Fibroblast of pulmonary artery (primary cell): Measurements from ENCODE around the gene HPN.
"Not testable (repeated sequence)": the region's sequence is repeated elsewhere in the genome, so short reads cannot be mapped to it uniquely, and the experiment has no call there.

Experiments used
- DNase-seq: peaks from one replicate; pipeline ENCODE4 v3.0.0-alpha.2; 2010; ENCODE audit warnings: low read depth
- H3K4me3 ChIP-seq: replicated peaks from 2 replicates; pipeline ENCODE4 v1.5.1; 2011; ENCODE audit warnings: low read depth, mild to moderate bottlenecking, control low read depth, low read length, moderate library complexity
- TF ChIP-seq, protein P1 (sequence below): IDR thresholded peaks from 2 replicates; pipeline ENCODE4 v1.5.1; 2011; ENCODE audit warnings: mild to moderate bottlenecking, control low read depth, low read length, inconsistent platforms; ENCODE audit errors: missing control alignments

Gene HPN

DNA sequence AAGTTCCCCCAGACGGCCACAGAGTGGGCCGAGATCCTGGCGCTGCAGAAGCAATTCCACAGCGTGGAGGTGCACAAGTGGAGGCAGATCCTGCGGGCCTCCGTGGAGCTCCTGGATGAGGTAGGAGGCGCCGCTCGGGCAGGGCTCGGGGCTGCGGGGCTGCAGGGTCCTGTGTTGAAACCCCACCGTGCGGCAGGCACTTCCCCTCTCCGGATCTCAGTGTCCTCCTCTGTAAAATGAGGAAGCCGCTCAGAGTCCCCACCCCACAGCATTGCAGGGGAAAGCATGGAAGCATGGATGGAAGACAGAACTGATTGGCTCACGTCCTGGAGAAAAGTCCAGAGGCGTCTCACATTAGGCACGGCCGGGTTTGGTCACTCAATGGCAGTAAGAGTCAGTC, 18.1 kb upstream of the HPN start:
- TF ChIP-seq, protein P1, sequence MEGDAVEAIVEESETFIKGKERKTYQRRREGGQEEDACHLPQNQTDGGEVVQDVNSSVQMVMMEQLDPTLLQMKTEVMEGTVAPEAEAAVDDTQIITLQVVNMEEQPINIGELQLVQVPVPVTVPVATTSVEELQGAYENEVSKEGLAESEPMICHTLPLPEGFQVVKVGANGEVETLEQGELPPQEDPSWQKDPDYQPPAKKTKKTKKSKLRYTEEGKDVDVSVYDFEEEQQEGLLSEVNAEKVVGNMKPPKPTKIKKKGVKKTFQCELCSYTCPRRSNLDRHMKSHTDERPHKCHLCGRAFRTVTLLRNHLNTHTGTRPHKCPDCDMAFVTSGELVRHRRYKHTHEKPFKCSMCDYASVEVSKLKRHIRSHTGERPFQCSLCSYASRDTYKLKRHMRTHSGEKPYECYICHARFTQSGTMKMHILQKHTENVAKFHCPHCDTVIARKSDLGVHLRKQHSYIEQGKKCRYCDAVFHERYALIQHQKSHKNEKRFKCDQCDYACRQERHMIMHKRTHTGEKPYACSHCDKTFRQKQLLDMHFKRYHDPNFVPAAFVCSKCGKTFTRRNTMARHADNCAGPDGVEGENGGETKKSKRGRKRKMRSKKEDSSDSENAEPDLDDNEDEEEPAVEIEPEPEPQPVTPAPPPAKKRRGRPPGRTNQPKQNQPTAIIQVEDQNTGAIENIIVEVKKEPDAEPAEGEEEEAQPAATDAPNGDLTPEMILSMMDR: no peak
- H3K4me3 ChIP-seq: no peak overlapping the region
- DNase-seq: no peak

DNA sequence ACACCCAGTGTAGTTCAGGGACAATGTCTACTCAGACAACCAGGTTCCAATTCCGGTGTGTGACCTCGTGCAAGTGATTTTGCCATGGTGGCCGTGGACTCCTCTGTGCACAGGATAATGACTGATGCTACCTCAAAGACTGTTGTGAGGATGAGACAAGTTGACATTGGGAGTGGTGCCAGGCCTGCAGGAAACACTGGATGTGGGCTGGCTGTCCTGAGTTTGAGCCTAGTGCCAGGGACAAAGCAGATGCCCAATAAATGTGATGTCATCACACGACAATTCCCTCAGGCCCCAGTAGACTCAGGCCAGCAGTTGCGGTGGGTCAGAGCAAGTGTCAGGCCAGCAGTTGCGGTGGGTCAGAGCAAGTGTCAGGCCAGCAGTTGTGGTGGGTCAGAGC, 17.4 kb upstream of the HPN start:
- H3K4me3 ChIP-seq: no peak overlapping the region
- TF ChIP-seq, protein P1: no peak

GRCh38 chr19:35025969-35026368, 15.6 kb upstream of the HPN start:
- no peak for DNase-seq
- TF ChIP-seq, protein P1: no peak
- H3K4me3 ChIP-seq: no peak overlapping the region

More for the DNA sequence above, 17.4 kb upstream of the HPN start:
- no peak for DNase-seq

- TF ChIP-seq, protein P1: no peak
- DNase-seq: no peak
- no peak overlapping the region for H3K4me3 ChIP-seq
These were observed 15.1 kb upstream of the HPN start for GRCh38 chr19:35026418-35026817.

- DNase-seq: no peak
- no peak overlapping the region for H3K4me3 ChIP-seq
- TF ChIP-seq, protein P1: no peak
These were observed 14.5 kb upstream of the HPN start for GRCh38 chr19:35027009-35027408.

DNA sequence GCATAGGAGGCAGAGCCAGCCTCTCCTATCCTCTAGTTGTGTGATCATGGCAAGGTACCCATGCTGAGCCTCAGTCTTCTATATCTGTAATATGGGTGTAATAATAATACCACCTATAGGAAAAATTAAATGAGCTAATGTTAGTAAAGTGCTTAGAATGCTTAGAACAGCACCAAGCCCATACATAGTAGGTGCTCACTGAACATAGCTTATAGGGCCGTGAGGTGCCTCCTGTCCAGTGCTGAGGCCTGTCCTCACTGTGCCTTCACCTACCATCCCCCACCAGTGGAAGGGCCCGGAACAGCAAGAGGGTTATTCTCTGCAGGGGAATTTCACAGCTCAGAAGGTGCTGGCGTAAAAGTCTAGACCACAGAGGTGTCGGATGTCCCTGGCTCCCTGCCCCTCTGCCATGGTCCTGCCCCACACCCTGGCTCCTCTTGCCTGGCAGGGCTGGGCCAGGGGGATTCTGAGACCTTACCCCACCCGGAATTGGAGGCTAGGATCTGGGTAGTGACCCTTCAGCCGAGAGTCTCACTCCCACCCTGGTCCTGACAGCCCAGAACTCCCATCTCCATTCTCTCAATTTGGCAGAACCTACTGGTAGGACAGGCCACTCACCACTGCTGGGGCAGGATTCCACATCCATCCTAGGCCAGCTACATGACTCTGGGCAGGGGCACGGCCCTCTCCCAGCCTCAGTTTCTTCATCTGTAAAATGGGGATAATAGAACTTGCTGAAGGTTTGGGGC, 13.5 kb upstream of the HPN start:
- TF ChIP-seq, protein P1: no peak
- DNase-seq: no peak
- no peak overlapping the region for H3K4me3 ChIP-seq

DNA sequence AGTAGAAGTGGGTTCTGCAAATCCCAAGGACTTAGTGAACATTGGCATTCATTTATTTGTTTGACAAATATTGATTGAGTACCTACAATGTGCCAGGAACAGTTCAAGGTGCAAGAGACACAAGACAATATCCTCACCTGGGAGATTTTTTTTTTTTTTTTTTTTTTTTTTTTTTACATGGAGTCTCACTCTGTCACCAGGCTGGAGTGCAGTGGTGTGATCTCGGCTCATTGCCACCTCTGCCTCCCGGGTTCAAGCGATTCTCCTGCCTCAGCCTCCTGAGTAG, 13.0 kb upstream of the HPN start:
- H3K4me3 ChIP-seq, DNase-seq: not testable (repeated sequence)

DNA sequence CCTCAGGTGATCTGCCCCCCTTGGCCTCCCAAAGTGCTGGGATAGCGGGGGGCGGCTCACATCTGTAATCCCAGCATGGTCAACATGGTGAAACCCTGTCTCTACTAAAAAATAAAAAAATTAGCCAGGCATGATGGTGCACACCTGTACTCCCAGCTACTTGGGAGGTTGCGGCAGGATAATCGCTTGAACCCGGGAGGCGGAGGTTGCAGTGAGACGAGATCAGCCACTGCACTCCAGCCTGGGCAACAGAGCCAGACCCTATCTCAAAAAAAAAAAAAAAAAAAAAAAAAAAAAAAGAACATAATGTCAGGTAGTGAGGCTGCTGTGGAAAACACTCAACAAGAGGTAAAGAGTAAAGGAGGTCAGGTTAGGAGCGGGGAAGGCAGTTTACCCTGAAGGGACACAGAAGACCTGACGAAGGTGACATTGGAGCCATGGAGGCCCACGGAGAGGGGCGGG, 12.2 kb upstream of the HPN start:
- not testable (repeated sequence) for H3K4me3 ChIP-seq, DNase-seq
